Left lung (tissue), 10 donors: ENCODE results near the gene TRPM2. TPM values are rescaled to one million over a fixed set of nuclear protein-coding genes. Genes with fewer than 3 reads are reported as not detected.

Experiments
- ATAC-seq: fragments of 200-7000 bp; cut with Tn5 transposase; one replicate; pipeline ENCODE4 v1.9.1; 2020; ENCODE audit warnings: moderate library complexity
- DNase-seq, 4 donors: peaks; one replicate each; pipeline ENCODE4 v3.0.0-alpha.2; 2013 to 2020
- H3K27ac ChIP-seq, 2 donors: fragments of 200-600 bp; sonication (generic) in 1 of 2; one replicate each; pipeline versions ENCODE4 v1.5.0 to v1.8.0; 2020 to 2021
- H3K27me3 ChIP-seq, 2 donors: fragments of 200-600 bp; sonication (generic) in 1 of 2; one replicate each; pipeline versions ENCODE4 v1.5.0 to v1.8.0; 2020 to 2021
- H3K36me3 ChIP-seq, 2 donors: fragments of 200-600 bp; sonication (generic) in 1 of 2; one replicate each; pipeline versions ENCODE4 v1.5.0 to v1.8.0; 2020 to 2021
- H3K4me1 ChIP-seq, 2 donors: fragments of 200-600 bp; one replicate each; pipeline ENCODE4 v1.8.0; 2021
- H3K4me3 ChIP-seq, 2 donors: fragments of 200-600 bp; sonication (generic) in 1 of 2; one replicate each; pipeline versions ENCODE4 v1.5.0 to v1.8.0; 2020 to 2021; ENCODE audit warnings: mild to moderate bottlenecking in 1 of 2
- H3K9me3 ChIP-seq, 2 donors: fragments of 200-600 bp; sonication (generic) in 1 of 2; one replicate each; pipeline versions ENCODE4 v1.5.0 to v1.8.0; 2020 to 2021
- CTCF ChIP-seq, 2 donors: fragments of 200-600 bp; sonication (generic) in 1 of 2; IDR thresholded peaks; one replicate each; pipeline versions ENCODE4 v1.5.0 to v1.8.0; 2021; ENCODE audit warnings: antibody characterized with exemption in 2 of 2
- intact Hi-C, 2 donors: fragments of 100-400 bp; cut with DNase I; formaldehyde crosslinking; loops; one replicate each; pipeline versions ENCODE4 v1.11.2 to v1.14.2; 2022
- polyA plus RNA-seq, 6 donors: library from polyadenylated mRNA; unstranded; fragments of 120-200 nt; gene quantifications; one replicate each; pipeline ENCODE4 v1.2.1, GENCODE V29; 2013; ENCODE audit not compliant: insufficient read length in 6 of 6
- total RNA-seq, 2 donors: library from RNA; stranded (reverse); fragmentation: NEBNext Ultra II Directional; extraction: Animal tissue kit (Norgen Biotek cat#: 25700); gene quantifications; one replicate each; pipeline ENCODE4 v1.2.1, GENCODE V29; 2021
- donor health status: DM: no; HTN: yes; CAD: no.
- donor health status: DM: no; HTN: no; CAD: no.

Gene TRPM2
- total and polyA plus RNA-seq, 8 donors, result 1.2 to 25.6 (median 1.6) TPM

DNA sequence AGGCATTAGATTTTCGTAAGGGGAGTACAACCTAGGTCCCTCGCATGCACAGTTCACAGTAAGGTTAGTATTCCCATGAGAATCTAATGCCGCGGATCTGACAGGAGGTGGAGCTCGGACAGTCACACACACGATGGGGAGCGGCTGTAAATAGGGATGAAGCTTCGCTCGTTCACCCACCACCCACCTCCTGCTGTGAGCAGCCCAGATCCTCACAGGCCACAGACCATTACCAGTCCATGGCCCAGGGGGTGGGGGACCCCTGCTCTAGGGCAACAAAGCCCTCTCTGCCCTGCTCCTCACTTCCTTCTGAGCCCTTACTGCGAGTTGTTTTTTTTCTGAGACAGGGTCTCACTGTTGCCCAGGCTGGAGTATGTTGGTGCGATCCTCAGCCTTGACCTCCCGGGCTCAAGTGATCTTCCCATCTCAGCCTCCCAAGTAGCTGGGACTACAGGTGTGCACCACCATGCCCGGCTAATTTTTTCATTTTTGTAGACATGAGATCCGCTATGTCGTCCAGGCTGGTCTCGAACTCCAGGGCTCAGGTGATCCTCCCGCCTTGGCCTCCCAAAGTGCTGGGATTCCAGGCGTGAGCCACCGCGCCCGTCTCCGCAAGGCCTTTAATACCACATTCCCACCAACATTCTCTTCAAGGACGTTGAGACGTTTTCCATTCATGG is 21.3 kb downstream of the TRPM2 start:
- peak overlapping the region in 1 of 2 donors; percentile 90 for H3K27ac ChIP-seq
- peaks cover 0 to 40% of the 10 kb centered on the region in 2 donors for H3K4me1 ChIP-seq
- no peak for TF ChIP-seq CTCF (IDR thresholded peaks at IDR 0.05)
- H3K27me3 ChIP-seq, result peaks cover 0 to 57% of the 10 kb centered on the region in 2 donors
- DNase-seq (peak in 1 of 4 donors; percentile 24), ATAC-seq (no peak)
- H3K36me3 ChIP-seq, result peaks cover 0 to 38% of the 10 kb centered on the region in 2 donors
- H3K4me3 ChIP-seq, result no peak overlapping the region
- intact Hi-C loops, result no loop called here
- H3K9me3 ChIP-seq, result no peaks in the 10 kb centered on the region

DNA sequence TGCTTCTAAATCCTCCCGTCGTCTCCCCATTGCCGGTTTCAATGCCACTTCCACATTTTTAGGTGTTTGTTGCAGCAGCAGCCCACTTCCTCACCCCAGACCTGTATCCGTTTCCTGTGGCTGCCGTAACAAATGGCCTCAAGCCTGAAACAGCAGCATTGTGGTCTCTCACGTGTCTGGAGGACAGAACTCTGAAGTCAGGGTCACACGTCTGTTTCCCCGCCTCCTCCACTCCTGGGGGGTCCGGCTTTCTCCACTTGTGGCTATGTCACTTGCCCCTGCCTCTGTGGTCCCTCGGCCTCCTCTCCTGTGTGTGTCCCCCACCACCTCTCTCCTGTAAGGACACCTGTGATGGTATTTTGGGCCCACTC is 21.8 kb downstream of the TRPM2 start:
- peaks cover 0 to 58% of the 10 kb centered on the region in 2 donors for H3K27me3 ChIP-seq
- TF ChIP-seq CTCF (IDR thresholded peaks at IDR 0.05), result no peak
- DNase-seq, result peak in 2 of 4 donors; percentile 66 to 68
- intact Hi-C loops, result no loop called here
- peaks cover 0 to 41% of the 10 kb centered on the region in 2 donors for H3K36me3 ChIP-seq
- peak overlapping the region in 1 of 2 donors; percentile 90 for H3K27ac ChIP-seq
- H3K9me3 ChIP-seq, result no peaks in the 10 kb centered on the region
- no peak overlapping the region for H3K4me3 ChIP-seq
- peak; percentile 31 for ATAC-seq
- H3K4me1 ChIP-seq, result peaks cover 0 to 36% of the 10 kb centered on the region in 2 donors

DNA sequence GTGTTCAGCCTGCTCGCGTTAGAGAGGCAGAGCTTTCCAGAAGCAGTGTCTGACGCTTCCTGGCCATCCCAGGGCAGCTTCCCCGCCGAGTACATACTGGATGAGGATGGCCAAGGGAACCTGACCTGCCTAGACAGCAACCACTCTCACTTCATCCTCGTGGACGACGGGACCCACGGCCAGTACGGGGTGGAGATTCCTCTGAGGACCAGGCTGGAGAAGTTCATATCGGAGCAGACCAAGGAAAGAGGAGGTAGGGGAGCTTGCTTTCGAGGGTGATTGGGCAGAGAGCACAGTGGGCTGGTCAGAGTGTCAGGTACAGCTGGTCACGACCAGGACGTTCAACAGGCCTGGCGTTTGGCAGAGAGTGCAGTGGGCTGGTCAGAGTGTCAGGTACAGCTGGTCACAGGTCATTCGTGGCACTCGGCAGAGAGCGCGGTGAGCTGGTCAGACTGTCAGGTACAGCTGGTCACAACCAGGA is 22.4 kb downstream of the TRPM2 start:
- peaks cover 0 to 58% of the 10 kb centered on the region in 2 donors for H3K27me3 ChIP-seq
- H3K4me1 ChIP-seq, result peaks cover 0 to 33% of the 10 kb centered on the region in 2 donors
- peak overlapping the region in 1 of 2 donors; percentile 90 for H3K27ac ChIP-seq
- ATAC-seq (no peak), DNase-seq (peak in 1 of 4 donors; percentile 64)
- H3K4me3 ChIP-seq, result no peak overlapping the region
- no peaks in the 10 kb centered on the region for H3K9me3 ChIP-seq
- H3K36me3 ChIP-seq, result peaks cover 0 to 41% of the 10 kb centered on the region in 2 donors
- intact Hi-C loops, result no loop called here
- TF ChIP-seq CTCF (IDR thresholded peaks at IDR 0.05), result no peak

GRCh38 chr21:44376606-44377005 is 23.2 kb downstream of the TRPM2 start:
- intact Hi-C loops, result no loop called here
- ATAC-seq, result no peak
- Histone ChIP-seq H3K9me3 (no peaks in the 10 kb centered on the region), H3K36me3 (peaks cover 0 to 43% of the 10 kb centered on the region in 2 donors), H3K27me3 (peaks cover 0 to 59% of the 10 kb centered on the region in 2 donors), H3K27ac (no peak overlapping the region), H3K4me3 (no peak overlapping the region), H3K4me1 (peaks cover 0 to 33% of the 10 kb centered on the region in 2 donors)
- no peak for TF ChIP-seq CTCF (IDR thresholded peaks at IDR 0.05)
- peak in 1 of 4 donors; percentile 45 for DNase-seq

DNA sequence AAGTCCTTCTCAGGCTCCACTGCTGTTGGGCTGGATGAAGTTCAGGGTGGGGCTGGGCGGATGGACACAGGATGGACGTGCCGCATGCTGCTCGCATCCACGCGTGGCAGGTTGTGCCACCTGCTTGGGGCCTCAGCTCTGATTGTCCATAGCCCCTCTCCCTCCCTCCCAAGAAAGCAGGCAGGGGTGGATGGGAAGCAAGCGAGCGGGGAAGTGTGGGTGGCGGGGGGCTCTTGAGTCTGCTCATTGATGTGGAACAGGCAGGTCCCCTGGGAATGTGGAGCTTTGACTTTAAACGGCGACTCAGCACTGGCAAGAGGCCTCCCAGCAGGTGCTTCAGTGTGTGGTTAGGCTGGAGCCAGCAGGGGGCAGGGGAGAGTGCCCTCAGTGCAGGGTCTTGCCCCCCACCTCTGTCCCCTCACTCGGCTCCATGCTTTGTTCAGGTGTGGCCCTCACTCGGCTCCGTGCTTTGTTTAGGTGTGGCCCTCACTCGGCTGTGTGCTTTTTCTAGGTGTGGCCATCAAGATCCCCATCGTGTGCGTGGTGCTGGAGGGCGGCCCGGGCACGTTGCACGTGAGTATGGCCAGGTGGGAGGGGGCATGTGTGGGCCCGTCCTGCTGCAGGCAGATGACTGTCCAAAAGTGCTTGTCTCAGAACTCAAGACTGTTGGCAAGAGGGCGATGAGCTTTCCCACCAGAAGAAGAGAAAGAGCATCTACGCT is 23.9 kb downstream of the TRPM2 start:
- H3K4me3 ChIP-seq, result no peak overlapping the region
- peaks cover 0 to 59% of the 10 kb centered on the region in 2 donors for H3K27me3 ChIP-seq
- peak; percentile 56 for ATAC-seq
- H3K27ac ChIP-seq, result no peak overlapping the region
- peaks cover 0 to 33% of the 10 kb centered on the region in 2 donors for H3K4me1 ChIP-seq
- intact Hi-C loops, result no loop called here
- peak in 1 of 4 donors; percentile 55 for DNase-seq
- peaks cover 0 to 45% of the 10 kb centered on the region in 2 donors for H3K36me3 ChIP-seq
- TF ChIP-seq CTCF (IDR thresholded peaks at IDR 0.05), result no peak
- no peaks in the 10 kb centered on the region for H3K9me3 ChIP-seq
